Lung microvascular endothelial cell (primary cell): ENCODE measurements around the gene SLFNL1. TPM values are rescaled to one million over a fixed set of nuclear protein-coding genes. Genes with fewer than 3 reads are reported as not detected.

Source experiments
- total RNA-seq: library from RNA; depleted of rRNA; stranded (reverse); fragments of >200 nt; gene quantifications from 2 replicates; pipeline ENCODE4 v1.2.1, GENCODE V29; 2014

SLFNL1 gene
- total RNA-seq, 1 donor from 2014 or later, result 0.20 TPM

Other genes with a start within 250 kb of the SLFNL1 start
- not detected in 2 replicates for gene KCNQ4, start 237.9 kb downstream of the SLFNL1 start, total RNA-seq
- gene CITED4, start 159.4 kb downstream of the SLFNL1 start, total RNA-seq, result 3.9 and 4.4 TPM in 2 replicates
- 13.5 and 16.5 TPM in 2 replicates for gene CTPS1, start 42.0 kb downstream of the SLFNL1 start, total RNA-seq
- gene SCMH1, start 220.6 kb upstream of the SLFNL1 start, total RNA-seq, result 6.8 and 9.7 TPM in 2 replicates